HepG2 (cell line): ENCODE data around the gene USP2. TPM values are rescaled to one million over a fixed set of nuclear protein-coding genes. Genes with fewer than 3 reads are reported as not detected.

Experiments
- FOXP4 ChIP-seq: sonication (generic); formaldehyde crosslinking; IDR thresholded peaks from 2 replicates; pipeline ENCODE4 v1.4.0; 2020; ENCODE audit warnings: missing genetic modification reagents
- IKZF5 ChIP-seq: IDR thresholded peaks from 2 replicates; pipeline ENCODE4 v1.6.1; 2018; ENCODE audit warnings: missing genetic modification reagents, mild to moderate bottlenecking, missing compliant biosample characterization
- KAT8 ChIP-seq: IDR thresholded peaks from 2 replicates; pipeline ENCODE4 v1.6.1; 2016; ENCODE audit warnings: missing genetic modification reagents, missing compliant biosample characterization
- NCOA2 ChIP-seq: sonication (generic); formaldehyde crosslinking; IDR thresholded peaks from 2 replicates; pipeline ENCODE4 v1.8.0; 2022; ENCODE audit warnings: inconsistent platforms
- NFKBIZ ChIP-seq: IDR thresholded peaks from 2 replicates; pipeline ENCODE4 v1.6.1; 2018; ENCODE audit warnings: missing genetic modification reagents, missing compliant biosample characterization
- POLR2A ChIP-seq, 2 experiments: IDR thresholded peaks; 2 replicates each; pipeline ENCODE4 v1.6.1; 2011; ENCODE audit warnings: low read depth in 2 of 2, low read length in 2 of 2, mild to moderate bottlenecking in 1 of 2, moderate library complexity in 1 of 2; ENCODE audit not compliant: insufficient read depth in 1 of 2
- REST ChIP-seq, 2 experiments: IDR thresholded peaks; 2 replicates each; pipeline ENCODE4 v1.6.1; 2011 to 2012; ENCODE audit warnings: low read length in 2 of 2, borderline replicate concordance in 1 of 2, low read depth in 1 of 2, mild to moderate bottlenecking in 1 of 2, moderate library complexity in 1 of 2
- RFXANK ChIP-seq: IDR thresholded peaks from 2 replicates; pipeline ENCODE4 v1.6.1; 2016
- ZBED4 ChIP-seq: sonication (generic); formaldehyde crosslinking; IDR thresholded peaks from 2 replicates; pipeline ENCODE4 v1.4.0; 2020; ENCODE audit warnings: missing genetic modification reagents, borderline replicate concordance
- ZNF598 ChIP-seq: sonication (generic); formaldehyde crosslinking; IDR thresholded peaks from 2 replicates; pipeline ENCODE4 v1.5.1; 2020; ENCODE audit warnings: mild to moderate bottlenecking, missing genetic modification reagents, borderline replicate concordance
- ZNF687 ChIP-seq: sonication (generic); formaldehyde crosslinking; IDR thresholded peaks from 2 replicates; pipeline ENCODE4 v1.5.1; 2020; ENCODE audit warnings: mild to moderate bottlenecking, missing genetic modification reagents, moderate library complexity
- ZNF747 ChIP-seq: sonication (generic); formaldehyde crosslinking; IDR thresholded peaks from 2 replicates; pipeline ENCODE4 v1.8.1; 2023; ENCODE audit warnings: missing genetic modification reagents, mild to moderate bottlenecking, borderline replicate concordance
- ZNF768 ChIP-seq: sonication (generic); formaldehyde crosslinking; IDR thresholded peaks from 2 replicates; pipeline ENCODE4 v1.4.0; 2020; ENCODE audit warnings: missing genetic modification reagents
- polyA plus RNA-seq, 8 experiments: library from polyadenylated mRNA; depleted of rRNA in 3 of 8; stranded (reverse) in 7 of 8; unstranded in 1 of 8; fragments of >200 nt; fragmentation: Illumina TruSeq in 4 of 8; extraction: Trizol in 4 of 8; gene quantifications; 2 replicates each; pipeline versions ENCODE4 v1.2.1 to v1.2.3, GENCODE V29; 2011 to 2016; ENCODE audit warnings: low read depth in 4 of 8, missing spikeins in 1 of 8, mixed read lengths in 1 of 8; ENCODE audit not compliant: insufficient read depth in 1 of 8
- total RNA-seq, 5 experiments: library from RNA; depleted of rRNA; stranded (reverse); fragments of >200 nt; fragmentation: Illumina TruSeq; extraction: Trizol; gene quantifications; 2 replicates each; pipeline ENCODE4 v1.2.3, GENCODE V29; 2016; ENCODE audit warnings: low read depth in 1 of 5

The USP2 gene
- total and polyA plus RNA-seq, 2 of the 13 experiments (the other 11 are each of a cell fraction or from before 2014, with no cell fraction given): 2.5 to 6.0 TPM

GRCh38 chr11:119376197-119376847 lies 5.2 kb downstream of the USP2 start (continued):
- TF ChIP-seq IKZF5 (CRISPR knock-in tag) (0 out of 2 replicates have a peak, but pooled peaks have one; percentile 37), NFKBIZ (CRISPR knock-in tag) (0 out of 2 replicates have a peak, but pooled peaks have one; percentile 38), RFXANK (CRISPR knock-in tag) (no peak), POLR2A (IDR thresholded peaks at IDR 0.05; ENCODE audit: insufficient read depth in 1 of 2, low read depth in 2 of 2, low read length in 2 of 2) (peak in 1 of 2 experiments; percentile 28; a peak in 1 of 4 replicates), NCOA2 (CRISPR knock-in tag) (peak; percentile 64), ZNF768 (CRISPR knock-in tag) (peak; percentile 48; the same call in 1 of the 2 replicates), ZNF747 (CRISPR knock-in tag) (0 out of 2 replicates have a peak, but pooled peaks have one; percentile 52), REST (IDR thresholded peaks at IDR 0.05; ENCODE audit: borderline replicate concordance in 1 of 2, low read depth in 1 of 2, low read length in 2 of 2) (no peak), ZNF687 (CRISPR knock-in tag) (peak; percentile 97), KAT8 (CRISPR knock-in tag) (peak; percentile 58; the same call in 1 of the 2 replicates), FOXP4 (peak; percentile 70; the same call in 1 of the 2 replicates), ZNF598 (CRISPR knock-in tag) (no peak), ZBED4 (CRISPR knock-in tag) (no peak)
